ENCODE data around the gene CCT5. TPM values are rescaled to one million over a fixed set of nuclear protein-coding genes. Genes with fewer than 3 reads are reported as not detected.
"Not testable (repeated sequence)": the region's sequence is repeated elsewhere in the genome, so short reads cannot be mapped to it uniquely, and the experiment has no call there.

Gene CCT5
- total RNA-seq, 1 donor from 2014 or later = 542 TPM

DNA sequence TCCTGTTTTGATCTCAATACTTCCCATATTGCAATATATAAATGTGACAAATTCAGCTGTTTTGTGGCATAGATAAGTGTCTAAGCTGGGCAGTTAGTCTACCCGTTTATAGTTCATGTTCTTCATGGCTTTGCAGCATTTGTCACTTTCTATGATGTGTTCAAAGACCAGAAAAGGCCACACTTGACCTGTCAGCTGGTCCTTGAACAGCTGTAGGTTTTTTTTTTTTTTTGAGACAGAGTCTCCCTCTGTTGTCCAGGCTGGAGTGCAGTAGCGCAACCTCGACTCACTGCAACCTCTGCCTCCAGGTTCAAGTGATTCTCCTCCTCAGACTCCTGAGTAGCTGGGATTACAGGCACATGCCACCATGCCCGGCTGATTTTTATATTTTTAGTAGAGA, 29.2 kb downstream of the CCT5 start:
- FAIRE-seq (no peak), DNase-seq (ENCODE audit: low read depth) (no peak)
- no peak overlapping the region for H3K4me3 ChIP-seq (ENCODE audit: low read depth, low read length)
- no peaks in the 10 kb centered on the region for H3K27me3 ChIP-seq (ENCODE audit: control insufficient read depth, insufficient read depth, low read length)
- TF ChIP-seq, protein P1, sequence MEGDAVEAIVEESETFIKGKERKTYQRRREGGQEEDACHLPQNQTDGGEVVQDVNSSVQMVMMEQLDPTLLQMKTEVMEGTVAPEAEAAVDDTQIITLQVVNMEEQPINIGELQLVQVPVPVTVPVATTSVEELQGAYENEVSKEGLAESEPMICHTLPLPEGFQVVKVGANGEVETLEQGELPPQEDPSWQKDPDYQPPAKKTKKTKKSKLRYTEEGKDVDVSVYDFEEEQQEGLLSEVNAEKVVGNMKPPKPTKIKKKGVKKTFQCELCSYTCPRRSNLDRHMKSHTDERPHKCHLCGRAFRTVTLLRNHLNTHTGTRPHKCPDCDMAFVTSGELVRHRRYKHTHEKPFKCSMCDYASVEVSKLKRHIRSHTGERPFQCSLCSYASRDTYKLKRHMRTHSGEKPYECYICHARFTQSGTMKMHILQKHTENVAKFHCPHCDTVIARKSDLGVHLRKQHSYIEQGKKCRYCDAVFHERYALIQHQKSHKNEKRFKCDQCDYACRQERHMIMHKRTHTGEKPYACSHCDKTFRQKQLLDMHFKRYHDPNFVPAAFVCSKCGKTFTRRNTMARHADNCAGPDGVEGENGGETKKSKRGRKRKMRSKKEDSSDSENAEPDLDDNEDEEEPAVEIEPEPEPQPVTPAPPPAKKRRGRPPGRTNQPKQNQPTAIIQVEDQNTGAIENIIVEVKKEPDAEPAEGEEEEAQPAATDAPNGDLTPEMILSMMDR (IDR thresholded peaks at IDR 0.05; ENCODE audit: insufficient read depth, low read length, severe bottlenecking) = no peak
- no peaks in the 10 kb centered on the region for H3K36me3 ChIP-seq (ENCODE audit: control insufficient read depth, insufficient read depth, low read length)

DNA sequence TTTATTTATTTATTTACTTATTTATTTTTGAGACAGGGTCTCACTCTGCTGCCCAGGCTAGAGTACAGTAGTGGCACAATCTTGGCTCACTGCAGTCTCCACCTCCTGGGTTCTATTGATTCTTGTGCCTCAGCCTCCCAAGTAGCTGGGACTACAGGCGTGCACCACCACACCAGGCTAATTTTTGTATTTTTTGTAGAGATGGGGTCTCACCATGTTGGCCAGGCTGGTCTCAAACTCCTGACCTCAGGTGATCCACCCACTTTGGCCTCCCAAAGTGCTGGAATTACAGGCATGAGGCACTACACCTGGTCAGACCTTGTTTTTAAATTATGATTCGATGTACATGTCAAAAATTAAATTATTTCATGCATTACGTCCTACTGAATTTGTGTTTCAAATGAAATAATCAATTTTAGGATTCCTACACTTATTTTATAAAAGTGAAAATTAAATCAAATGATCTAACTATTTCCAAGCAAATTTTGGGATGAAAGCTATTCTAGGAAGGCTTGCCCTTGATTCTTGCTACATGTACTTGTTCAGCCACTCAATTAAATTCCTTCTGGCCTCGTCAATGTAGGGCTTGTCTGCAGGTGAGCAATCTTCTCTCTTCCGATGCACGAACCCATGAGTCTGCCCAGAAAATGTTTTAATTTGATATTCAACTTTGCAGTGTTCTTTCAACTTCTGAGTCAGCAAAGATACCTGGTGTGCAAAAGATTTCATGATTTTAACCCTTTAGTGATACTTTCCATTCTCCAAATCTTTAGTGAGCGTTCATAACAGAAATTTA, 30.0 kb downstream of the CCT5 start:
- DNase-seq (ENCODE audit: low read depth) = peak; percentile 34
- H3K4me3 ChIP-seq (ENCODE audit: low read depth, low read length) = no peak overlapping the region
- no peak for FAIRE-seq
- no peaks in the 10 kb centered on the region for H3K36me3 ChIP-seq (ENCODE audit: control insufficient read depth, insufficient read depth, low read length)
- no peaks in the 10 kb centered on the region for H3K27me3 ChIP-seq (ENCODE audit: control insufficient read depth, insufficient read depth, low read length)
- TF ChIP-seq, protein P1 (IDR thresholded peaks at IDR 0.05; ENCODE audit: insufficient read depth, low read length, severe bottlenecking) = no peak

DNA sequence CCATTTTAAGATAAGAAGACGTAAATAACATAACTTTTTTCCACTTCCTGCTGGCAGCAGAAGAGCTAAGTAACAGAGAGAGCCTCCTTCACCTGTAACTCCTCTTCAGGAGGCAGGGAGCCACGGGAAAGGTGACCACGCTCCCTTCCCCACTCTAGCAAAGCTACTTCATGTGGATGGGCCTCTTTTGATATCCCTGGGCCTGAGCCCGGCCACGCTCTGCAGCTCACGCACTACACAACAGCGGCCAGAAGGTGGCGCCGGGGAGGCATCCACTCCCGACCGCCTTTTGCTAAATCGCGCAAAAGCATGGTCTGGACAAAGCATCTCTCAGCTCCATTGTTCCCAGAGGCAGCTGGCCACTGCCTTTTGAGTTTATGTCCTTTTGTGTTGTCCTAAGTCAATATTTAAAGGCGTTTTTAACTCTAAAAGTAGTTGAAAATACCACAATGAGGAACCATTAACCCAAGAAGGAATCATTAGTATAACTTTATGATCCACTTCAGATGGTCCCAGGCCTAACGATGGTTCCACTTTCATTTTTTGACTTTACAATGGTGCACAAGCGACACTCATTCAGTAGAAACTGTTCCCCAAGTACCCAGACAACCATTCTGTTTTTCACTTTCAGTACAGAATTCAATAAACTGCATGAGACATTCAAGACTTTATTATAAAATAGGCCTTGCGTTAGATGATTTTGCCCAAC, 34.0 kb downstream of the CCT5 start:
- TF ChIP-seq, protein P1 (IDR thresholded peaks at IDR 0.05; ENCODE audit: insufficient read depth, low read length, severe bottlenecking) = peak; percentile 98
- DNase-seq (ENCODE audit: low read depth) (peak; percentile 44), FAIRE-seq (no peak)
- no peaks in the 10 kb centered on the region for H3K36me3 ChIP-seq (ENCODE audit: control insufficient read depth, insufficient read depth, low read length)
- no peak overlapping the region for H3K4me3 ChIP-seq (ENCODE audit: low read depth, low read length)
- H3K27me3 ChIP-seq (ENCODE audit: control insufficient read depth, insufficient read depth, low read length) = no peaks in the 10 kb centered on the region

DNA sequence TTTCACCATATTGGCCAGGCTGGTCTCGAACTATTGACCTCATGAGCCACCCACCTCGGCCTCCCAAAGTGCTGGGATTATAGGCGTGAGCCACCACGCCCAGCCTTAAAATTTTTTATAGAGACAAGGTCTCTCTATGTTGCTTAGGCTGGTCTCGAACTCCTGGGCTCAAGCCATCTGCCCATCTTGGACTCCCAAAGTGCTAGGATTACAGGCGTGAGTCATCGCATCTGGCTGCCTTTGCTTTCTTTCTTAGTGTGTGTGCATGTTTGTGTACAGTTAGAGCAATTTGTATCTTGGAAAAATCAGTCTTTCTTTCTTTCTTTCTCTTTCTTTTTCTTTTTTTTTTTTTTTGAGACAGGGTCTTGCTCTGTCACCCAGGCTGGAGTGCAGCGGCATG, 35.3 kb downstream of the CCT5 start:
- not testable (repeated sequence) for H3K4me3 ChIP-seq (ENCODE audit: low read depth, low read length); H3K36me3 ChIP-seq (ENCODE audit: control insufficient read depth, insufficient read depth, low read length); DNase-seq (ENCODE audit: low read depth); FAIRE-seq; H3K27me3 ChIP-seq (ENCODE audit: control insufficient read depth, insufficient read depth, low read length)

DNA sequence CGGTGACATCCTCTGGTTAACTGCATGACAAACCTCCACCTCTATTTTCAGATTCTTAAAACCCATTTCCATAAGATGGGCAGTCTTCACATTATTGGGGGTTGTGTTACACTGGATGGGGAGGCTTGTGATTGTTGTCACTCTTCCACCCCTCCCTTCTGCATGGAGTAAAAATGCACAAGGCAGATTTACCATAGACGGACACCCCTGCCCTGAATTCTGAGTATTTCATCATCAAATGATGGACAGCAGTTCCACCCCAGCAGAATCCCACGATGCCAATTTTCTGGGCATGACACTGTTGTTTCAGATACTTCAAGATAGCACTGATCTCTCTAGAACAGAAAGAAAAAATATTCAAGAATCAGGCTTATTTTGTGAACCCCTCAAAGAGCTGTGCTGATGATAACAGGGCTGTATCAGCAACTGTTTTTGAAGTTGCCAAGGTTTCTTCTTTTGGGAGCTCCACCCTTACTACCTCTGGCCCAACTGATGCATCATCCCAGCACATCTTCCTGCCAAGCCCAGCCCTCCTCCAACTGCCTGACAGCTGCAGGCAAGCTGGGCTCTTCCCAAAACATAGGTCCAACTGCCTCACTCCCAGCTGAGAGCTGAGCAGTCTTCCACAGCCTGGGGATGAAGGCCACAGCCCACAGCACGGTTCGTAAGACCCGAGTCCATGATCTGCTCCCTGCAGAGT, 36.2 kb downstream of the CCT5 start:
- FAIRE-seq = no peak

More for the DNA sequence above, 36.2 kb downstream of the CCT5 start:
- TF ChIP-seq, protein P1 (IDR thresholded peaks at IDR 0.05; ENCODE audit: insufficient read depth, low read length, severe bottlenecking) = no peak
- DNase-seq (ENCODE audit: low read depth) = no peak
- H3K27me3 ChIP-seq (ENCODE audit: control insufficient read depth, insufficient read depth, low read length) = no peaks in the 10 kb centered on the region
- no peaks in the 10 kb centered on the region for H3K36me3 ChIP-seq (ENCODE audit: control insufficient read depth, insufficient read depth, low read length)
- no peak overlapping the region for H3K4me3 ChIP-seq (ENCODE audit: low read depth, low read length)

Data from bronchial epithelial cell (primary cell).